Ishikawa (cell line): ENCODE measurements around the gene JCHAIN.

ENCODE experiments used
- CEBPB ChIP-seq: IDR thresholded peaks from 2 replicates; pipeline ENCODE4 v1.6.1; 2012
- CREB1 ChIP-seq: IDR thresholded peaks from 2 replicates; pipeline ENCODE4 v1.6.1; 2012; ENCODE audit warnings: low read depth
- EGR1 ChIP-seq: IDR thresholded peaks from 2 replicates; pipeline ENCODE4 v1.6.1; 2012
- EP300 ChIP-seq: IDR thresholded peaks from 2 replicates; pipeline ENCODE4 v1.6.1; 2012; ENCODE audit warnings: borderline replicate concordance
- FOXM1 ChIP-seq: IDR thresholded peaks from 2 replicates; pipeline ENCODE4 v1.6.1; 2012; ENCODE audit warnings: low read depth, borderline replicate concordance
- NFIC ChIP-seq: IDR thresholded peaks from 2 replicates; pipeline ENCODE4 v1.6.1; 2012
- RAD21 ChIP-seq: IDR thresholded peaks from 2 replicates; pipeline ENCODE4 v1.6.1; 2012; ENCODE audit warnings: low read depth
- TAF1 ChIP-seq: IDR thresholded peaks from 2 replicates; pipeline ENCODE4 v1.6.1; 2012; ENCODE audit warnings: low read depth, mild to moderate bottlenecking
- TCF12 ChIP-seq: IDR thresholded peaks from 2 replicates; pipeline ENCODE4 v1.6.1; 2012; ENCODE audit warnings: low read depth
- TEAD4 ChIP-seq: IDR thresholded peaks from 2 replicates; pipeline ENCODE4 v1.6.1; 2012
- YY1 ChIP-seq: IDR thresholded peaks from 2 replicates; pipeline ENCODE4 v1.6.1; 2012; ENCODE audit warnings: low read depth
- ZBTB7A ChIP-seq: IDR thresholded peaks from 2 replicates; pipeline ENCODE4 v1.6.1; 2012; ENCODE audit warnings: low read depth
- TF ChIP-seq, protein P1 (sequence below): IDR thresholded peaks from 2 replicates; pipeline ENCODE4 v1.6.1; 2012
- TF ChIP-seq, protein P2 (sequence below): IDR thresholded peaks from 2 replicates; pipeline ENCODE4 v1.6.1; 2012; ENCODE audit warnings: low read depth, mild to moderate bottlenecking
- TF ChIP-seq, protein P3 (sequence below): IDR thresholded peaks from 2 replicates; pipeline ENCODE4 v1.6.1; 2012

The JCHAIN gene

DNA sequence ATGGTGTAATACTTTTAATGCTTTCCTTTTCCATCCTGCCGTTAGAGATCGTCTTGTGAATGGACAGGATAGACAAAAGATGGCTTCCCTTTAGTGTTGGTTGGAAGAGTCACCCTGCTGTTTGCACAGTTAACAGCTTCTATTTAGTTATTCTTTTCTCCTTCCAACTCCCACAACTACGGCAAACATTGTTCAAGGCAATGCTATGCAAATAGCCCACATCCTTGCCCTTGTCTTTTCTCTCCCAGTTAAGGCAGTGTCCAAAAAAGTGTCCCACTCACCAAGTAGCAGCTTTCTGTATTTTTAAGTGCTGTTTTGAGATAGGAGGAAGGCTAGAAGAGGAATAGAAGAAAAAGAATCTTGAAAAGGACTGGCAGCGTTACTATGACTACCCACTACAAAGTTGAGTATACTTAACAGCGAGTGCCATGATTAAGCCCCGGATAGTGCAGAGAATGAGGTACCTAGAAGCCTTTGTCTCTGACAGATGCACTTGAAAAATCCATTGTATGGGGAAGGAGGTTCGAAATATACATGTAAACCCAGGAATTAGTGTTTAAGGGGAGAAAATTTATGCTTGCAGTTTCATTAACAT is 43.4 kb upstream of the JCHAIN start:
- TF ChIP-seq, protein P1, sequence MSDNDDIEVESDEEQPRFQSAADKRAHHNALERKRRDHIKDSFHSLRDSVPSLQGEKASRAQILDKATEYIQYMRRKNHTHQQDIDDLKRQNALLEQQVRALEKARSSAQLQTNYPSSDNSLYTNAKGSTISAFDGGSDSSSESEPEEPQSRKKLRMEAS, result no peak
- TF ChIP-seq TAF1, result no peak

DNA sequence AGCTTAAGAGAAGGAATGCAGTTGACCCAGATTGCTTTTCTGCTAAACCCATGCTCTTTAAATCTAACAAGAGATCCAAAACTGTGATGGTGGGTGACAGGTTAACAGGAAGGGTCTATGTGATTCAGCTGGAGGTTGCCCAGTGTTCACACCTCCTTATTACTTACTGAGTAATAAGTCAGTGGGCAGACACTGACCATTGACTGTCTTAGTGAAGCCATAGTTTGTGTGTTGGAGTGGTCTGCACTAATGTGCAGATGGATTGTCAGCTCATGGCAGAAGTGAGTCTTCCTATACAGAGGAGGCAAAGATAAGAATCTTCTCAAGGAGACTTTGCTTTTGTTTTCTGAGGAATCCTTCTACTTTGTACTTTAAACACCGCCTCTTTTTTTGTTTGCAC is 40.2 kb upstream of the JCHAIN start:
- no peak for TF ChIP-seq TEAD4
- TF ChIP-seq TAF1, result no peak
- TF ChIP-seq EGR1, result no peak
- TF ChIP-seq TCF12, result no peak
- TF ChIP-seq ZBTB7A, result no peak
- TF ChIP-seq RAD21, result no peak
- TF ChIP-seq FOXM1, result no peak
- TF ChIP-seq, protein P1, result no peak
- no peak for TF ChIP-seq CEBPB
- no peak for TF ChIP-seq EP300
- TF ChIP-seq, protein P2, sequence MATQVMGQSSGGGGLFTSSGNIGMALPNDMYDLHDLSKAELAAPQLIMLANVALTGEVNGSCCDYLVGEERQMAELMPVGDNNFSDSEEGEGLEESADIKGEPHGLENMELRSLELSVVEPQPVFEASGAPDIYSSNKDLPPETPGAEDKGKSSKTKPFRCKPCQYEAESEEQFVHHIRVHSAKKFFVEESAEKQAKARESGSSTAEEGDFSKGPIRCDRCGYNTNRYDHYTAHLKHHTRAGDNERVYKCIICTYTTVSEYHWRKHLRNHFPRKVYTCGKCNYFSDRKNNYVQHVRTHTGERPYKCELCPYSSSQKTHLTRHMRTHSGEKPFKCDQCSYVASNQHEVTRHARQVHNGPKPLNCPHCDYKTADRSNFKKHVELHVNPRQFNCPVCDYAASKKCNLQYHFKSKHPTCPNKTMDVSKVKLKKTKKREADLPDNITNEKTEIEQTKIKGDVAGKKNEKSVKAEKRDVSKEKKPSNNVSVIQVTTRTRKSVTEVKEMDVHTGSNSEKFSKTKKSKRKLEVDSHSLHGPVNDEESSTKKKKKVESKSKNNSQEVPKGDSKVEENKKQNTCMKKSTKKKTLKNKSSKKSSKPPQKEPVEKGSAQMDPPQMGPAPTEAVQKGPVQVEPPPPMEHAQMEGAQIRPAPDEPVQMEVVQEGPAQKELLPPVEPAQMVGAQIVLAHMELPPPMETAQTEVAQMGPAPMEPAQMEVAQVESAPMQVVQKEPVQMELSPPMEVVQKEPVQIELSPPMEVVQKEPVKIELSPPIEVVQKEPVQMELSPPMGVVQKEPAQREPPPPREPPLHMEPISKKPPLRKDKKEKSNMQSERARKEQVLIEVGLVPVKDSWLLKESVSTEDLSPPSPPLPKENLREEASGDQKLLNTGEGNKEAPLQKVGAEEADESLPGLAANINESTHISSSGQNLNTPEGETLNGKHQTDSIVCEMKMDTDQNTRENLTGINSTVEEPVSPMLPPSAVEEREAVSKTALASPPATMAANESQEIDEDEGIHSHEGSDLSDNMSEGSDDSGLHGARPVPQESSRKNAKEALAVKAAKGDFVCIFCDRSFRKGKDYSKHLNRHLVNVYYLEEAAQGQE, result no peak
- TF ChIP-seq, protein P3, sequence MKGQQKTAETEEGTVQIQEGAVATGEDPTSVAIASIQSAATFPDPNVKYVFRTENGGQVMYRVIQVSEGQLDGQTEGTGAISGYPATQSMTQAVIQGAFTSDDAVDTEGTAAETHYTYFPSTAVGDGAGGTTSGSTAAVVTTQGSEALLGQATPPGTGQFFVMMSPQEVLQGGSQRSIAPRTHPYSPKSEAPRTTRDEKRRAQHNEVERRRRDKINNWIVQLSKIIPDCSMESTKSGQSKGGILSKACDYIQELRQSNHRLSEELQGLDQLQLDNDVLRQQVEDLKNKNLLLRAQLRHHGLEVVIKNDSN, result no peak
- no peak for TF ChIP-seq CREB1
- TF ChIP-seq NFIC, result no peak
- TF ChIP-seq YY1, result no peak

DNA sequence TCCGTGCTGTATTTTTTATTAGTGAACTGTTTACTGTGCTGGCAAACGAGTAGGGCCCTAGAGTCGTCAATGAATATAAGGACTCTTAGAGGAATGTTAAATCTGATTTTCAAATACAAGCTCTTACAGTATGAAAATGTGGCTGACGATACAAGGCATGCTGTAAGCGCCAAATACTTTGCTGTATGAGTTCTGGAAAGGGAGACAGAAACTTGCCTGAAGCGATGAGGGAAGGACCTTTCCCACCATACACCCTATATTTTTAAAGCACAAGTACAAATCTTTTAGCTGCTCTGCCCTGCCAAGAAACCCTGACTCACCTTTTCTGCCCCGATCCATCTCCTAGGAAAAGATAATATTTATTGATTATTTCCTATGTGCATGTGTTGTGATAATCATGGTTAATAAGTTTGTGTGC is 39.7 kb upstream of the JCHAIN start:
- TF ChIP-seq CREB1, result no peak
- no peak for TF ChIP-seq FOXM1
- TF ChIP-seq, protein P2, result no peak
- no peak for TF ChIP-seq TAF1
- TF ChIP-seq EP300, result no peak
- TF ChIP-seq ZBTB7A, result no peak
- TF ChIP-seq NFIC, result no peak
- TF ChIP-seq YY1, result no peak
- no peak for TF ChIP-seq EGR1
- no peak for TF ChIP-seq TEAD4
- TF ChIP-seq, protein P3, result no peak
- no peak for TF ChIP-seq CEBPB
- TF ChIP-seq, protein P1, result no peak
- no peak for TF ChIP-seq RAD21
- TF ChIP-seq TCF12, result no peak

DNA sequence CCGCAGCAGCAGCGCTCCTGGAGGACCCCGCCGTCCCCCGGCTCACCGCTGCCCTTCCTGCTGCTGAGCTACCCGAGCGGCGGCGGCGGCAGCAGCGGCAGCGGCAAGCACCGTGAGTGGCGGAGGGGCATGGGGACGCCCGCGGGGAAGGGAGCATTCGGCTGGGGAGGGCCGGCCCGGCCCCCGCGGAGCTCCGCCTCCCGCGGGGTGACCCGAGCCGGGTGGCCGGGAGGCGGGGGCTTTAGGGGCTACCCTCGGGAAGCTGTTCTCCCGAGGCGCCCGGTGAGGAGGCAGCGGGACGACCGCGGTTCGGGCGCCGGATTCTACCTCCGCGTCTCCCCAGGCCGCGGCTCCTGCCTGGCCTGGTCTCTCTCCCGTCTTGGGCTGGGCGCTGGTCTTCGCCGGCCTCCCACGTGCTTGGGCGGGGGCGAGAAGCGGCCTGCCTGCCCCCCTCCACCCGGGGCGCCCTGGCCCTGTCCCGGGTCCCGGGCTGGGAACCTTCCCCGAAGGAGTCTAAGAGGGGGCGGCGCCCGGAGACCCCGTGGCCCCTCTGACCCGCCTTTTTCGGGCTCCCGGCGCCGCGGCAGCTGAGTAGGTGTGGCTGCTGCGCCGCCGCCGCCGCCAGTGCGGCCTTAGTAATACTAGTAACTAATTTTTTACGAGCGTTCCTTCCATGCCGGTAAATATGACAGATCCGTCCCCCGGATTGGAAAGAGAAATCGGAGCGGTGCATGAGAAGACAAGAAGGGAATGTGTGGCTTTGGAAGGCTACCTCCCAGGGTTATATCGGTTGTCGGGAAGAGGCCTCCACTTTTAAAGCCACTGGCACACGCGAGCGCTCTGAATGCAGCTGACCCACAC is 39.1 kb upstream of the JCHAIN start:
- TF ChIP-seq, protein P1, result peak; percentile 95
- TF ChIP-seq ZBTB7A (peak; percentile 75), TAF1 (peak; percentile 47; the same call in 1 of the 2 replicates), EGR1 (peak; percentile 55; the same call in 1 of the 2 replicates), TEAD4 (peak; percentile 23; the same call in 1 of the 2 replicates), NFIC (no peak), CEBPB (no peak)
- TF ChIP-seq, protein P3, result peak; percentile 65
- TF ChIP-seq, protein P2, result no peak
